ENCODE measurements around the gene MCM5.

DNA sequence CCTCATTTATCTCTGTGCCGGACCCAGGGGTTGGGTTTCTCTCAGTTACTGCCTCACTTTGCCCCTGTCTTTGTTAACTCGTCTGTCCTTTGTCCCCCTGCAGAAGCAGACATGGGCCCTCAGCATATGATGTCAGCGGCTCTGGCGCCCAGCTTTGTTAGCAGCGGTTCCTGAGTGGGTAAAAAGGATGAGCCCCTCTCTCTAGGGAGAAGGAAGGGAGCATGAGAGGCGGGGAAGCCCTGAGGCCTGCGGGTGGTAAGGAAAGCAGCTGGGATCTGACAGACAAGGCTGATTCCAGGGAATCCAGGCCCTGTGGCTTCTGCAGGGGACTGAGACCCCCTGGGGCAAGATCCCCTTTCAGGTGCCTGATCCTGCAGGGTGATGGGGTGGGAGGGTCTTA, 51.7 kb downstream of the MCM5 start:
- TF ChIP-seq CTCF (IDR thresholded peaks at IDR 0.05): no peak
- TF ChIP-seq POLR2A (IDR thresholded peaks at IDR 0.05): no peak
